Large intestine (tissue), 3 donors: ENCODE measurements around the gene ABR. TPM values are rescaled to one million over a fixed set of nuclear protein-coding genes. Genes with fewer than 3 reads are reported as not detected.

Experiments
- DNase-seq, 2 donors: peaks; one replicate each; pipeline versions ENCODE4 v3.0.0 to v3.0.0-alpha.2; 2013
- H3K27ac ChIP-seq: one replicate; pipeline ENCODE4 v1.5.1; 2013; ENCODE audit warnings: low read length
- H3K27me3 ChIP-seq: 2 replicates; pipeline ENCODE4 v1.6.1; 2013; ENCODE audit warnings: low read length; ENCODE audit not compliant: control insufficient read depth, insufficient read depth
- H3K36me3 ChIP-seq: 2 replicates; pipeline ENCODE4 v1.6.1; 2013; ENCODE audit warnings: low read length; ENCODE audit not compliant: control insufficient read depth, insufficient read depth
- H3K4me1 ChIP-seq: one replicate; pipeline ENCODE4 v1.6.1; 2013; ENCODE audit warnings: low read length; ENCODE audit not compliant: control insufficient read depth, insufficient read depth
- H3K4me3 ChIP-seq: one replicate; pipeline ENCODE4 v1.5.1; 2013; ENCODE audit warnings: low read length
- H3K9me3 ChIP-seq: one replicate; pipeline ENCODE4 v1.6.1; 2013; ENCODE audit warnings: mild to moderate bottlenecking, low read depth, low read length, moderate library complexity; ENCODE audit not compliant: control insufficient read depth
- WGBS: methylation state at CpG from one replicate; pipeline ENCODE4 v1.1.5; 2013; ENCODE audit warnings: low lambda C conversion rate; ENCODE audit not compliant: insufficient coverage; 5-methylcytosine and 5-hydroxymethylcytosine counted together
- polyA plus RNA-seq: library from polyadenylated mRNA; unstranded; fragments of 120-200 nt; gene quantifications from one replicate; pipeline ENCODE4 v1.2.1, GENCODE V29; 2013

Gene ABR
- polyA plus RNA-seq, 1 donor, result 125 TPM

DNA sequence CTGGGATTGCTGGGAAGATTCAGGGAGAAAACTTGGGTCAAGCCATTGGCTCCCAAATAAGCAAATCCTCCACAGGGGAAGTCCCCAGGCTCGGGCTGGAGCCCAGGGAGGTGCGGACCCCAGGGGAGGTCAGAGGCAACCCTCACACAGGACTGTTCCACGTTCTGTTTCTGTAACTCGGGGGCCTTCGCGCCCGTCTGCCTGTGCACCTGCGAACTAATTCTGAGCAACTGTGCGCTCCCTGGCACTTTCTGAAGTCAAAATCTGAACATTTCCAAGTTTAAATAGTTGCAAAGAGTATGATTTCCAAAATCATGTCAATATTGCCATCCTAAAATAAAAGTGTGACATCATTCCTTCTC, 166.1 kb downstream of the ABR start:
- Histone ChIP-seq H3K36me3 (peaks cover 52% of the 10 kb centered on the region), H3K9me3 (no peaks in the 10 kb centered on the region), H3K4me3 (no peak overlapping the region), H3K27me3 (no peaks in the 10 kb centered on the region), H3K4me1 (no peaks in the 10 kb centered on the region), H3K27ac (no peak overlapping the region)
- WGBS, result 100% methylated on average over 1 of the region's 9 CpGs
- DNase-seq, result no peak

DNA sequence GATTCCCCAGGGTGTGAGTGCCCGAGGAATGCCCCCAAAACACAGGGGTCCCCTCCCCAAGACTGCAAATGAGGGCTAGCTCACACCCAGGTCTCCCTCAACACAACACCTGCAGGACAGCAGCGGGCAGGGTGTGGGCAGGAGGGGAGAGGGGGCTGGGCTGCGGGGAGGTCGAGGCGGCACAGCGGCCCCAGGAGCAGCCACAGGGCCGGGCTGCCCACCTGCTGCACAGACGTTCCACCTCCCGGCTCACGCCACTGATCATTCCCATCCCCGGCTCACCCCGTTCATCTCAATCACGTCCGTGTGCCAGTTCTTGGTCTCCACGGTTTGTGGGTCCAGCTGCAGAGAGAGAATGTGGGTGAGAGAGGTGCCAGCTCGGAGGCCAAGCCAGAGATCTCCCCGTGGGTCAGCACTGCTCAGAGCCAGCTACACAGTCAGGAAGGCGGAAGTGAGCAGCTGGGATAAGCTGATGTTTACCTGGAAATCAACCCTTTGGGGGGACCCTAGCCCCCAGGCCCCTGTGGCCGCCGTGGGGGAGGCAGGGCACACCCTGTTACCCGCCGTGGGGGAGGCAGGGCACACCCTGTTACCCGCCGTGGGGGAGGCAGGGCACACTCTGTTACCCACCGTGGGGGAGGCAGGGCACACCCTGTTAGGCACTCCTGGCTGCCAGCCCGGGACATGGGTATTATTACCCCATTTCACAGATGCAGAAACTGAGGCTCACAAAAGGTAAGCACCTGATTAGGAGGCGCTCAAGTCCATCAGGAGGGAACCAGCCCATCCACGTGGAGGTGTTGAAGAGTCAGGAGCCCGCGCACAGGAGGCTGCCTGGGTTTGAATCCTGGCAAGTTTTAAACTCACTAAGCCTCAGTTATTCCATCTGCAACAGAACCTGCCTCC, 166.7 kb downstream of the ABR start:
- Histone ChIP-seq H3K27ac (no peak overlapping the region), H3K4me3 (no peak overlapping the region), H3K9me3 (no peaks in the 10 kb centered on the region), H3K4me1 (no peaks in the 10 kb centered on the region), H3K27me3 (no peaks in the 10 kb centered on the region), H3K36me3 (peaks cover 56% of the 10 kb centered on the region)
- no peak for DNase-seq
- no CpG with 5 or more reads among the region's 30 CpGs for WGBS

DNA sequence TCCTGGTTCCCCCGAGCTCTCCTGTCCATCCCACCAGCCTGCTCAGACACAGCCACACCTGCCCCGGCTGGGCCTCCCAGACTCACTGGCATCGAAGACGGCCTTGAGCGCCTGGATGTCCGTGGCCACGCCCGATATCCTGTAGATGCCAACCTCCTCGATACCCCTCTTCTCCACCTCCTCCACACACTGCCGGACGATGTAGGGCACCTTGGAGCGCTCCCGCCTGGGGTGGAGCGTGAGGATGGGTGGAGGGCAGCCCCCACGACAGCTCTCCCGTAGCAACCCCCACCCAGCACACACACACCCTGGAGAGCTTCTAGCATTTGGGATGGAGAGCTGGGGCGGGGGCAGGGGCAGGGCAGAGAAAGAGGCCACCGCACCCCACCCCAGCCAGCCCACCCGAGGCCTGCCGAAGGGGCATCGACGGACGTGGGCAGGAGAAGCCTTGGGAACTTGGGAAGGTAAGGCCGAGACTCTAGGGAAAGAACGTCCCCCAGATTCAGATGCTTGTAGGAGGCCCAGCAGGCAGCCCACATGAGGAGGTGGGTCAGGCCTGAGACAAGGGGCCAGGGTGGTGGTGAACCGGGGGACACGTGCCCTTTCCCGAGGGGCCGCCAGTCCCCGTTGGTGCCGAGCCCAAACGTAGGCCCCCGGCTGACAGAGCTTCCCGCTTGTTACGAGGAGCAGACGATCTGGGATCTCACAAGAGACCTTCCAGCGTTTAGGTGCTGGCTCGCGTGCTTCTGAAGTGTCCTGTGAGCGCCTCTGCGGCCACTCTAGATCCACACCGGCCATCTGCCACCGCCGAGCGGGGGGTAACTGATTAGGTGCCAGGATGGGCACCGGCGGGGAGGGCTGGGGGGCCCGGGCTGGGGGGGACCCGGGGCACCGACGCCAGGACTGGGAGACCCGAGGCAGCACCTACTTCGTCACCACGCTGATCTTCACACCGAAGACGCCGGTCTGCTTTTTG, 167.7 kb downstream of the ABR start:
- Histone ChIP-seq H3K27me3 (no peaks in the 10 kb centered on the region), H3K9me3 (no peaks in the 10 kb centered on the region), H3K36me3 (peaks cover 66% of the 10 kb centered on the region), H3K4me3 (no peak overlapping the region), H3K27ac (no peak overlapping the region), H3K4me1 (no peaks in the 10 kb centered on the region)
- no peak for DNase-seq
- WGBS, result no CpG with 5 or more reads among the region's 57 CpGs

DNA sequence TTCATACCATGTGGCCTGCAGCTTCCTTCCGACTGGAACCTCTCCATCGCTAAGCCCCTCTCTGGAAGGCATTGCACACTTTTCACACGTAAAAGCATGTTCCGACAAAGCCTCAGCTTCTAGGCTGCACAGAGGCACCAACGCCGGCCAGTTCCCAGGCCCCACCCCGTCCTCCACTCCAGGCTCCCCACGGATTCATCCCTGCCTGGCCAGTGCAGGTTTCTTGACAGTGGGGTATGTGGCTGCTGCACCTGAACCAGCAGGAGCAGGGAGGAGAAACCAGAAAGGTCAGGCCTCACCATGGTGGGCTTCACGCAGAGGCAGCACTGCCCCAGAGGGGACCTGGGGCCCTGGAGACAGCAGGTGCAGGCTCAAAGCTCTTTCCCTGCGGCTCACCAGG, 168.6 kb downstream of the ABR start:
- WGBS, result no CpG with 5 or more reads among the region's 10 CpGs

DNA sequence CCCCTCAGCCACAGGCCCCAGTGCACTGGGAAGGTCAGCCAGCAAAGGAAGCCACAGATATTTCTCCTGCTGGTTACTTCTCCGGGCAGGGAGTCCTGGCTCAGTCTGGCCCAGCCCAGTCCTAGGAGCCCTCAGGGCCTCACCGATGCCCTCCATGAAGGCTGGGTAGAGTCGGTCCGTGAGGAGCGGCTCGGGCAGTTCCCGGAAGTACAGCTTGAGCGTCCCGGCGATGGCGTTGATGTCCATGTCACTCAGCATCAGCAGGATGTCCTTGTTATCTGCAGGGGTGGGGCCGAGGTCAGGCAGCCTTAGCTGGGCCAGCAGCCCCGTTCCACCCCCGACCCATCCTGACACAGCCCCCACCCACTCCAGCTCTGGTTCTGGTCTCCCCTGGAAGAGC, 169.2 kb downstream of the ABR start:
- DNase-seq, result no peak
- no peaks in the 10 kb centered on the region for H3K9me3 ChIP-seq
- no peaks in the 10 kb centered on the region for H3K4me1 ChIP-seq
- no peak overlapping the region for H3K27ac ChIP-seq
- WGBS, result no CpG with 5 or more reads among the region's 14 CpGs
- no peaks in the 10 kb centered on the region for H3K27me3 ChIP-seq
- H3K4me3 ChIP-seq, result no peak overlapping the region
- H3K36me3 ChIP-seq, result peaks cover 73% of the 10 kb centered on the region

More for the DNA sequence above, 168.6 kb downstream of the ABR start:
- Histone ChIP-seq H3K36me3 (peaks cover 68% of the 10 kb centered on the region), H3K4me1 (no peaks in the 10 kb centered on the region), H3K4me3 (no peak overlapping the region), H3K27ac (no peak overlapping the region), H3K9me3 (no peaks in the 10 kb centered on the region), H3K27me3 (no peaks in the 10 kb centered on the region)
- DNase-seq, result no peak

DNA sequence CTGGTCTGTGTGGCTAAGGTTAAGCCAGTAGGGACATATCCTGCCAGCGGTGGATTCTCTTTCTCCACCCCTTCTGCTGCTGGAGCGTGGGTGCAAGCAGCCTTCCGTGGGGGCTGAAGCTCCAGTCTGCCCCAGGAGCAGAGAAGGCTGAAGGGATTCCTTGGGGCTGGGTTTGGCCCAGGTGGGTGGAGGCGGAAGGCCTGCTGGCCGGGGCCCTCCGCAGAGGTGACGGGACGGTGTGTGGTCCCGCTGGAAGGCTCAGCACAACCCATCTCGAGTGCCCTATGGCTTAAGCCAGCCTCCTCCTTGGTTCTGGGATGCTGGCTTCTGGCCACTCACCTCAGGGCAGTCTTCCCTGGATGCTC, 169.7 kb downstream of the ABR start:
- peaks cover 78% of the 10 kb centered on the region for H3K36me3 ChIP-seq
- no peak for DNase-seq
- H3K4me3 ChIP-seq, result no peak overlapping the region
- no CpG with 5 or more reads among the region's 10 CpGs for WGBS
- no peak overlapping the region for H3K27ac ChIP-seq
- peaks cover 4% of the 10 kb centered on the region for H3K4me1 ChIP-seq
- H3K27me3 ChIP-seq, result no peaks in the 10 kb centered on the region
- H3K9me3 ChIP-seq, result no peaks in the 10 kb centered on the region

DNA sequence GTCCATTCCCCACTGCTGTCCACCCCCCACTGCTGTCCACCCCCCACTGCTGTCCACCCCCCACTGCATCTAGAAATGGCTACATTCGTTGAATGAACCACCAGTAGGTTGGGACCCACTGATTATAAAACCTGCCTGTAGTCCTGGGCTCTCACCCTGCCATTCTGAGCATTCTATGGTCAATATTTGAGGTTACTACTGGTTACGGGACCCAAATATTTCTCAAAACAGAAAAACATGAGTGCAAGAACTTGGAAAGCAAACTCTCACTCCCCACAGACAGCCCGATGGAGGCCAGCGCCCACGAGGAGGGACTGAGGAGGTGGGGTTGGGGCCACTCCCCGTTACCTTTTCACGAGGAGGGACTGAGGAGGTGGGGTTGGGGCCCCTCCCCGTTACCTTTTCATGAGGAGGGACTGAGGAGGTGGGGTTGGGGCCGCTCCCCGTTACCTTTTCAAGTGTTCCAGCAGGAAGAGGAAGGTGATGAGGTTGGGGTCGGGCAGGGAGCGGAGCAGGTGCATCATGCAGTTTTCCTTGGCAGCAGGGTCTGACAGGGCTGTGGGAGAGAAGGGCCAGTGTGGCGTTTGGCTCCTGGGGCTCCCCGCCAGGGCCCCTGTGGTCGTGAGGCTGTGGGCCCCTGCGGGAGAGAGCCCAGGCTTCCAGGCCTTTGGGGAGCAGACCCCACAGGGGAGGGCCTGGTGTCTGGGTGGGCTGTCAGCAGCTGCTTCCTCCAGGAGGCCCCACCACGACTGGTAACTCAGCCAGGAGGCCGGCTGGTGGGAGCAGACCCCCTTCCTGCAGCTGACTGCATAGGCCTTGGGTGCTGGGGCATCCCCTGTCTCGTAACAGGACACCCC, 170.3 kb downstream of the ABR start:
- H3K27ac ChIP-seq, result no peak overlapping the region
- H3K9me3 ChIP-seq, result no peaks in the 10 kb centered on the region
- DNase-seq, result no peak
- no peak overlapping the region for H3K4me3 ChIP-seq
- H3K36me3 ChIP-seq, result peaks cover 84% of the 10 kb centered on the region
- peaks cover 10% of the 10 kb centered on the region for H3K4me1 ChIP-seq
- H3K27me3 ChIP-seq, result no peaks in the 10 kb centered on the region
- WGBS, result no CpG with 5 or more reads among the region's 19 CpGs

DNA sequence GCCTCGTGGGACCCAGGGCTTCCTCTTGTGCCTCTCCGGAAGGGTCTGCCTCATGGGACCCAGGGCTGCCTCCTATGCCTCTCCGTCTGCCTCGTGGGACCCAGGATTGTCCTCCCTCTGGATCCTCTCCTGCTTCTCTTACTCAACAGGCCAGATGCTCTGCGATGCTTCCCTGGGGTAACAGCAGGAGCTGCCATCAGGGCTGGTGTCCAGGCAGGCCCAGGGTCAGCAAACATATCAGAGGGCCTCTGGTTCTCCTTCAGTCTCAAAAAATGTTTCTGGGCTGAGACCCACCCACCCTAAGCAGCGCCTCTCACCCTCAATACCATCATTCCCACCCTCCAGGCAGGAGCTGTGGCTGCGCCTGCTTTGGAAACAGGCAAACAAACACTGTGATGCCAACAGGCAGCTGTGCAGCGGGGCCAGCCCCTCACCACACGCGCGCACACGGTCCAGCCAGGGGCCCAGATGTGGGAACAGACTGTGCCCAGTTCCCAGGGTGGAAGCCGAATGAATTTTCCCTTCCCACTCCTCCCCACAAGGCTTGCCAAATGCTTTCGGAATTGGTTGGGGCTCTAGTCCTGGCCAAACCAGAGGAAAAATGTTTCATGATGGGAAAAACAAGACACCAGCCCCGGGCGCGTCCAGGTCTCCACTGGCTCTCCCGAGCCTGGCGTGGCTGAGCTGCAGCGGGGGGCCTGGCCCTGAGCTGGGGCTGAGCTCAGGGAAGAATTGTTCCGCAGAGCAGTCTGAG, 171.6 kb downstream of the ABR start:
- peaks cover 19% of the 10 kb centered on the region for H3K4me1 ChIP-seq
- H3K27ac ChIP-seq, result no peak overlapping the region
- no peaks in the 10 kb centered on the region for H3K27me3 ChIP-seq
- no peak overlapping the region for H3K4me3 ChIP-seq
- H3K36me3 ChIP-seq, result peaks cover 92% of the 10 kb centered on the region
- DNase-seq, result no peak
- no CpG with 5 or more reads among the region's 21 CpGs for WGBS
- H3K9me3 ChIP-seq, result no peaks in the 10 kb centered on the region

DNA sequence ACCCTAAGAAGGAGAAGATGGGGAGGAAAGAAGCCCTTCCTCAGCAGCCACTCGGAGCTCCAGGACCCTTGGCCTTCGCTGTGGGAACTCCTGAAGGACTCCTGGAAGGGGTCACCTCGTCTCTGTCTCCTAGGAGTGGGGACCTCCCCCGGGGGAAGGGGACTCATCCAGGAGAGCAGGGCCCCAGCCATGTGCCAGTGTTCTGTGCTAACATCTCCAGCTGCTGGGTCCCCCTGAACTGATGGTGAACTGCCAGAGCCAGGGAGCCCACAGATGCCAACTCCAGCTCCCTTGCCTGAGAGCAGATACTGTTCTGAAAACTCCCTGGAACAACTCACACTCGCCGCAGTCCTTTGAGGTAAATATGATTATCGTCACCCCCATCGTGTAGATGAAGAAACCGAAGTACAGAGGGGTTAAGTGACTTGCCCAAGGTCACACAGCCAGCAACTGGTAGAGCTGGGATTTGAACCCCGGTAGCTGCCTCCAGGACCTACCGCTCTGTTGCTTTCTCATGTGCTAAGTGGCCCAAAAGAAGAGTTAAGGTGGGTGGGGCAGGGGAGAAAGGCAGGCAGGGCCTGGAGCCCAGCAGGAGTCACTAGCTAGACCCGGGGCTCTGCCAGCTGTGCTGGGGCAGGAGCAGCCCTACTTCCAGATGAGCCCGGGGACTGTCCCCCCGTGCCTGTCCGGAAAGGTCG, 172.3 kb downstream of the ABR start:
- no peak overlapping the region for H3K27ac ChIP-seq
- peaks cover 94% of the 10 kb centered on the region for H3K36me3 ChIP-seq
- peaks cover 19% of the 10 kb centered on the region for H3K4me1 ChIP-seq
- WGBS, result no CpG with 5 or more reads among the region's 16 CpGs
- DNase-seq, result no peak
- H3K9me3 ChIP-seq, result no peaks in the 10 kb centered on the region
- no peaks in the 10 kb centered on the region for H3K27me3 ChIP-seq
- no peak overlapping the region for H3K4me3 ChIP-seq
